Activated naive CD8-positive, alpha-beta T cell (primary cell): ENCODE measurements around the gene EMSY.

Experiments
- H3K27ac Mint-ChIP-seq: one replicate; pipeline ENCODE4 v1.8.0; 2021; ENCODE audit warnings: mixed read lengths
- H3K27me3 Mint-ChIP-seq: one replicate; pipeline ENCODE4 v1.8.0; 2021; ENCODE audit warnings: mixed read lengths
- H3K36me3 Mint-ChIP-seq: one replicate; pipeline ENCODE4 v1.8.0; 2021; ENCODE audit warnings: mixed read lengths
- H3K4me1 Mint-ChIP-seq: one replicate; pipeline ENCODE4 v1.8.0; 2021; ENCODE audit warnings: low read depth, mixed read lengths
- H3K4me3 Mint-ChIP-seq: one replicate; pipeline ENCODE4 v1.8.0; 2021; ENCODE audit warnings: mild to moderate bottlenecking, mixed read lengths
- H3K9me3 Mint-ChIP-seq: one replicate; pipeline ENCODE4 v1.8.0; 2021; ENCODE audit warnings: low read depth, mixed read lengths

Gene EMSY

GRCh38 chr11:76493040-76493439, 48.2 kb downstream of the EMSY start:
- no peak overlapping the region for H3K27ac Mint-ChIP-seq
- H3K9me3 Mint-ChIP-seq, result no peaks in the 10 kb centered on the region
- peaks cover 13% of the 10 kb centered on the region for H3K36me3 Mint-ChIP-seq
- H3K4me3 Mint-ChIP-seq, result no peak overlapping the region
- H3K27me3 Mint-ChIP-seq, result no peaks in the 10 kb centered on the region
- peaks cover 9% of the 10 kb centered on the region for H3K4me1 Mint-ChIP-seq

GRCh38 chr11:76493626-76494539, 49.1 kb downstream of the EMSY start:
- H3K9me3 Mint-ChIP-seq, result no peaks in the 10 kb centered on the region
- peaks cover 10% of the 10 kb centered on the region for H3K36me3 Mint-ChIP-seq

GRCh38 chr11:76495019-76495418, 50.2 kb downstream of the EMSY start:
- no peaks in the 10 kb centered on the region for H3K9me3 Mint-ChIP-seq
- no peak overlapping the region for H3K27ac Mint-ChIP-seq
- no peaks in the 10 kb centered on the region for H3K27me3 Mint-ChIP-seq
- H3K4me3 Mint-ChIP-seq, result no peak overlapping the region
- H3K36me3 Mint-ChIP-seq, result peaks cover 10% of the 10 kb centered on the region
- peaks cover 7% of the 10 kb centered on the region for H3K4me1 Mint-ChIP-seq

More at GRCh38 chr11:76493626-76494539, 49.1 kb downstream of the EMSY start:
- H3K4me1 Mint-ChIP-seq, result peaks cover 7% of the 10 kb centered on the region
- no peak overlapping the region for H3K4me3 Mint-ChIP-seq
- no peaks in the 10 kb centered on the region for H3K27me3 Mint-ChIP-seq
- no peak overlapping the region for H3K27ac Mint-ChIP-seq

- H3K4me1 Mint-ChIP-seq, result peaks cover 7% of the 10 kb centered on the region
- no peaks in the 10 kb centered on the region for H3K27me3 Mint-ChIP-seq
- no peak overlapping the region for H3K27ac Mint-ChIP-seq
- no peak overlapping the region for H3K4me3 Mint-ChIP-seq
- H3K36me3 Mint-ChIP-seq, result peaks cover 21% of the 10 kb centered on the region
- no peaks in the 10 kb centered on the region for H3K9me3 Mint-ChIP-seq
Observed at GRCh38 chr11:76496174-76496573, 51.4 kb downstream of the EMSY start.

- Mint-ChIP-seq H3K27ac (no peak overlapping the region), H3K27me3 (no peaks in the 10 kb centered on the region), H3K9me3 (no peaks in the 10 kb centered on the region), H3K4me3 (no peak overlapping the region), H3K4me1 (no peaks in the 10 kb centered on the region), H3K36me3 (peaks cover 32% of the 10 kb centered on the region)
Observed at GRCh38 chr11:76501526-76502202, 56.8 kb downstream of the EMSY start.

GRCh38 chr11:76506833-76507232, 62.0 kb downstream of the EMSY start:
- Mint-ChIP-seq H3K4me1 (no peaks in the 10 kb centered on the region), H3K36me3 (peaks cover 21% of the 10 kb centered on the region), H3K27ac (no peak overlapping the region), H3K9me3 (no peaks in the 10 kb centered on the region), H3K27me3 (no peaks in the 10 kb centered on the region), H3K4me3 (no peak overlapping the region)

- Mint-ChIP-seq H3K27ac (no peak overlapping the region), H3K9me3 (no peaks in the 10 kb centered on the region), H3K27me3 (no peaks in the 10 kb centered on the region), H3K4me3 (no peak overlapping the region), H3K4me1 (no peaks in the 10 kb centered on the region), H3K36me3 (peaks cover 14% of the 10 kb centered on the region)
Observed at GRCh38 chr11:76510060-76511047, 65.5 kb downstream of the EMSY start.

- Mint-ChIP-seq H3K9me3 (no peaks in the 10 kb centered on the region), H3K27me3 (no peaks in the 10 kb centered on the region), H3K27ac (no peak overlapping the region), H3K36me3 (peaks cover 3% of the 10 kb centered on the region), H3K4me3 (no peak overlapping the region), H3K4me1 (no peaks in the 10 kb centered on the region)
Observed at GRCh38 chr11:76512851-76513653, 68.2 kb downstream of the EMSY start.

GRCh38 chr11:76513654-76514034, 68.8 kb downstream of the EMSY start:
- Mint-ChIP-seq H3K9me3 (no peaks in the 10 kb centered on the region), H3K27ac (no peak overlapping the region), H3K4me3 (no peak overlapping the region), H3K27me3 (no peaks in the 10 kb centered on the region), H3K4me1 (no peaks in the 10 kb centered on the region), H3K36me3 (peaks cover 3% of the 10 kb centered on the region)

GRCh38 chr11:76515494-76515893, 70.7 kb downstream of the EMSY start:
- H3K27ac Mint-ChIP-seq, result no peak overlapping the region

GRCh38 chr11:76523147-76523546, 78.3 kb downstream of the EMSY start:
- Mint-ChIP-seq H3K4me3 (no peak overlapping the region), H3K9me3 (no peaks in the 10 kb centered on the region), H3K4me1 (no peaks in the 10 kb centered on the region), H3K27me3 (no peaks in the 10 kb centered on the region), H3K36me3 (peaks cover 11% of the 10 kb centered on the region), H3K27ac (no peak overlapping the region)

More at GRCh38 chr11:76515494-76515893, 70.7 kb downstream of the EMSY start:
- Mint-ChIP-seq H3K36me3 (peaks cover 3% of the 10 kb centered on the region), H3K27me3 (no peaks in the 10 kb centered on the region), H3K4me3 (no peak overlapping the region), H3K4me1 (no peaks in the 10 kb centered on the region), H3K9me3 (no peaks in the 10 kb centered on the region)

- Mint-ChIP-seq H3K27me3 (no peaks in the 10 kb centered on the region), H3K36me3 (peaks cover 11% of the 10 kb centered on the region), H3K9me3 (no peaks in the 10 kb centered on the region), H3K4me1 (no peaks in the 10 kb centered on the region), H3K27ac (no peak overlapping the region), H3K4me3 (no peak overlapping the region)
Observed at GRCh38 chr11:76523786-76524436, 79.1 kb downstream of the EMSY start.

GRCh38 chr11:76524461-76524860, 79.6 kb downstream of the EMSY start:
- H3K4me1 Mint-ChIP-seq, result no peaks in the 10 kb centered on the region
- H3K27ac Mint-ChIP-seq, result no peak overlapping the region
- H3K27me3 Mint-ChIP-seq, result no peaks in the 10 kb centered on the region
- no peak overlapping the region for H3K4me3 Mint-ChIP-seq
- H3K36me3 Mint-ChIP-seq, result peaks cover 15% of the 10 kb centered on the region
- H3K9me3 Mint-ChIP-seq, result no peaks in the 10 kb centered on the region
